Suprapubic skin (tissue), 4 donors: ENCODE measurements around the gene MYO6. TPM values are rescaled to one million over a fixed set of nuclear protein-coding genes. Genes with fewer than 3 reads are reported as not detected.

Experiments
- DNase-seq, 2 donors: peaks; one replicate each; pipeline ENCODE4 v3.0.0-alpha.2; 2019; ENCODE audit warnings: low spot score in 2 of 2
- H3K27ac ChIP-seq: fragments of 200-600 bp; sonication (generic); one replicate; pipeline ENCODE4 v1.5.1; 2019
- H3K27me3 ChIP-seq: fragments of 200-600 bp; sonication (generic); one replicate; pipeline ENCODE4 v1.5.1; 2019
- H3K36me3 ChIP-seq: fragments of 200-600 bp; sonication (generic); one replicate; pipeline ENCODE4 v1.5.1; 2019
- H3K4me1 ChIP-seq: fragments of 200-600 bp; sonication (generic); one replicate; pipeline ENCODE4 v1.5.1; 2019
- H3K4me3 ChIP-seq: fragments of 200-600 bp; sonication (generic); one replicate; pipeline ENCODE4 v1.5.1; 2019; ENCODE audit warnings: mild to moderate bottlenecking
- H3K9me3 ChIP-seq: fragments of 200-600 bp; sonication (generic); one replicate; pipeline ENCODE4 v1.5.1; 2019
- CTCF ChIP-seq, 2 donors: fragments of 200-600 bp in 1 of 2; fragments of 450-650 bp in 1 of 2; sonication (generic) in 1 of 2; IDR thresholded peaks; one replicate each; pipeline ENCODE4 v1.5.1; 2016 to 2019; ENCODE audit warnings: antibody characterized with exemption in 2 of 2, mild to moderate bottlenecking in 1 of 2, moderate library complexity in 1 of 2
- EP300 ChIP-seq: sonication (generic); formaldehyde crosslinking; IDR thresholded peaks from one replicate; pipeline ENCODE4 v1.6.1; 2017; ENCODE audit warnings: antibody characterized with exemption
- POLR2A ChIP-seq, 2 donors: fragments of 450-650 bp; IDR thresholded peaks; one replicate each; pipeline ENCODE4 v1.6.1; 2017; ENCODE audit warnings: antibody characterized with exemption in 2 of 2, mild to moderate bottlenecking in 2 of 2, moderate library complexity in 2 of 2
- POLR2AphosphoS5 ChIP-seq, 3 donors: sonication (generic); formaldehyde crosslinking; IDR thresholded peaks; one replicate each; pipeline ENCODE4 v1.6.1; 2017; ENCODE audit warnings: antibody characterized with exemption in 3 of 3
- WGBS: methylation state at CpG from one replicate; pipeline ENCODE4 v1.1.5; 2018; 5-methylcytosine and 5-hydroxymethylcytosine counted together
- total RNA-seq, 4 donors: library from RNA; depleted of rRNA; stranded (reverse); fragments of >200 nt; gene quantifications; one replicate each; pipeline ENCODE4 v1.1.0, GENCODE V29; 2016

The MYO6 gene
- total RNA-seq, 4 donors from 2014 or later = 27.8 to 42.6 (median 30.6) TPM

- no peak for DNase-seq
- 84% methylated on average over 5 of the region's 5 CpGs for WGBS
- Histone ChIP-seq H3K9me3 (no peaks in the 10 kb centered on the region), H3K4me1 (no peaks in the 10 kb centered on the region), H3K27me3 (peaks cover 4% of the 10 kb centered on the region), H3K36me3 (no peaks in the 10 kb centered on the region), H3K27ac (no peak overlapping the region), H3K4me3 (no peak overlapping the region)
- TF ChIP-seq CTCF (IDR thresholded peaks at IDR 0.05) (no peak), POLR2A (IDR thresholded peaks at IDR 0.05) (no peak), POLR2AphosphoS5 (IDR thresholded peaks at IDR 0.05) (no peak), EP300 (no peak)
These were observed 198.9 kb downstream of the MYO6 start for GRCh38 chr6:75947935-75948334.

GRCh38 chr6:75952128-75952527 lies 203.1 kb downstream of the MYO6 start:
- no peaks in the 10 kb centered on the region for H3K27me3 ChIP-seq
- H3K9me3 ChIP-seq = no peaks in the 10 kb centered on the region
- DNase-seq = no peak
- no peak overlapping the region for H3K27ac ChIP-seq
- no peaks in the 10 kb centered on the region for H3K36me3 ChIP-seq
- no peak overlapping the region for H3K4me3 ChIP-seq
- no peaks in the 10 kb centered on the region for H3K4me1 ChIP-seq
- 26% methylated on average over 3 of the region's 3 CpGs for WGBS
- TF ChIP-seq POLR2AphosphoS5 (IDR thresholded peaks at IDR 0.05) = no peak
- TF ChIP-seq EP300 = no peak
- TF ChIP-seq CTCF (IDR thresholded peaks at IDR 0.05) = no peak
- TF ChIP-seq POLR2A (IDR thresholded peaks at IDR 0.05) = no peak

GRCh38 chr6:75963569-75963968 lies 214.5 kb downstream of the MYO6 start:
- no peaks in the 10 kb centered on the region for H3K27me3 ChIP-seq
- H3K27ac ChIP-seq = no peak overlapping the region
- H3K9me3 ChIP-seq = no peaks in the 10 kb centered on the region
- no peaks in the 10 kb centered on the region for H3K36me3 ChIP-seq
- TF ChIP-seq POLR2AphosphoS5 (IDR thresholded peaks at IDR 0.05) = no peak
- 83% methylated on average over 1 of the region's 1 CpG for WGBS
- no peak overlapping the region for H3K4me3 ChIP-seq
- DNase-seq = no peak
- H3K4me1 ChIP-seq = no peaks in the 10 kb centered on the region

- no peaks in the 10 kb centered on the region for H3K27me3 ChIP-seq
- no peaks in the 10 kb centered on the region for H3K36me3 ChIP-seq
- no peaks in the 10 kb centered on the region for H3K9me3 ChIP-seq
- no peak for DNase-seq
- no peak overlapping the region for H3K27ac ChIP-seq
- no peak for TF ChIP-seq EP300
- TF ChIP-seq POLR2AphosphoS5 (IDR thresholded peaks at IDR 0.05) = no peak
- no peak for TF ChIP-seq POLR2A (IDR thresholded peaks at IDR 0.05)
- TF ChIP-seq CTCF (IDR thresholded peaks at IDR 0.05) = no peak
- no peak overlapping the region for H3K4me3 ChIP-seq
- H3K4me1 ChIP-seq = no peaks in the 10 kb centered on the region
These were observed 219.1 kb downstream of the MYO6 start for GRCh38 chr6:75968143-75968542.

Other genes with a start within 250 kb of the MYO6 start
- gene SENP6, start 147.4 kb upstream of the MYO6 start, total RNA-seq = 100 to 1,000 TPM in 1 of 4 donors, 10 to 100 TPM in 3; 65.1 to 176 (median 83.2) TPM